Endothelial cell (in vitro differentiated cells): ENCODE results near the gene LAMTOR5. TPM values are rescaled to one million over a fixed set of nuclear protein-coding genes. Genes with fewer than 3 reads are reported as not detected.
"Not testable (repeated sequence)": the region's sequence is repeated elsewhere in the genome, so short reads cannot be mapped to it uniquely, and the experiment has no call there.

Experiments used
- DNase-seq: peaks from one replicate; pipeline ENCODE4 v3.0.0; 2021; ENCODE audit warnings: low spot score
- H3K27ac Mint-ChIP-seq: one replicate; pipeline ENCODE4 v1.8.0; 2021; ENCODE audit warnings: mixed read lengths, inconsistent platforms; ENCODE audit not compliant: unreplicated experiment
- H3K27me3 Mint-ChIP-seq: one replicate; pipeline ENCODE4 v1.8.0; 2021; ENCODE audit warnings: mild to moderate bottlenecking, moderate library complexity, mixed read lengths, inconsistent platforms; ENCODE audit not compliant: unreplicated experiment
- H3K36me3 Mint-ChIP-seq: one replicate; pipeline ENCODE4 v1.8.0; 2021; ENCODE audit warnings: mild to moderate bottlenecking, low read depth, mixed read lengths, inconsistent platforms; ENCODE audit not compliant: unreplicated experiment
- H3K4me1 Mint-ChIP-seq: one replicate; pipeline ENCODE4 v1.8.0; 2021; ENCODE audit warnings: mild to moderate bottlenecking, mixed read lengths, inconsistent platforms; ENCODE audit not compliant: unreplicated experiment
- H3K4me3 Mint-ChIP-seq: one replicate; pipeline ENCODE4 v1.8.0; 2021; ENCODE audit warnings: mild to moderate bottlenecking, mixed read lengths, inconsistent platforms; ENCODE audit not compliant: unreplicated experiment
- H3K9me3 Mint-ChIP-seq: one replicate; pipeline ENCODE4 v1.8.0; 2021; ENCODE audit warnings: mixed read lengths, inconsistent platforms; ENCODE audit not compliant: unreplicated experiment
- total RNA-seq: library from RNA; stranded (reverse); fragmentation: NEBNext Ultra II Directional; extraction: Animal tissue kit (Norgen Biotek cat#: 25700); gene quantifications from one replicate; pipeline ENCODE4 v1.2.1, GENCODE V29; 2021; ENCODE audit not compliant: unreplicated experiment
- TF ChIP-seq, protein P1 (sequence below): fragments of 200-600 bp; sonication (generic); IDR thresholded peaks from one replicate; pipeline ENCODE4 v1.5.0; 2021; ENCODE audit warnings: antibody characterized with exemption; ENCODE audit not compliant: unreplicated experiment

LAMTOR5 gene
- total RNA-seq, 1 donor from 2014 or later, result 135 TPM

DNA sequence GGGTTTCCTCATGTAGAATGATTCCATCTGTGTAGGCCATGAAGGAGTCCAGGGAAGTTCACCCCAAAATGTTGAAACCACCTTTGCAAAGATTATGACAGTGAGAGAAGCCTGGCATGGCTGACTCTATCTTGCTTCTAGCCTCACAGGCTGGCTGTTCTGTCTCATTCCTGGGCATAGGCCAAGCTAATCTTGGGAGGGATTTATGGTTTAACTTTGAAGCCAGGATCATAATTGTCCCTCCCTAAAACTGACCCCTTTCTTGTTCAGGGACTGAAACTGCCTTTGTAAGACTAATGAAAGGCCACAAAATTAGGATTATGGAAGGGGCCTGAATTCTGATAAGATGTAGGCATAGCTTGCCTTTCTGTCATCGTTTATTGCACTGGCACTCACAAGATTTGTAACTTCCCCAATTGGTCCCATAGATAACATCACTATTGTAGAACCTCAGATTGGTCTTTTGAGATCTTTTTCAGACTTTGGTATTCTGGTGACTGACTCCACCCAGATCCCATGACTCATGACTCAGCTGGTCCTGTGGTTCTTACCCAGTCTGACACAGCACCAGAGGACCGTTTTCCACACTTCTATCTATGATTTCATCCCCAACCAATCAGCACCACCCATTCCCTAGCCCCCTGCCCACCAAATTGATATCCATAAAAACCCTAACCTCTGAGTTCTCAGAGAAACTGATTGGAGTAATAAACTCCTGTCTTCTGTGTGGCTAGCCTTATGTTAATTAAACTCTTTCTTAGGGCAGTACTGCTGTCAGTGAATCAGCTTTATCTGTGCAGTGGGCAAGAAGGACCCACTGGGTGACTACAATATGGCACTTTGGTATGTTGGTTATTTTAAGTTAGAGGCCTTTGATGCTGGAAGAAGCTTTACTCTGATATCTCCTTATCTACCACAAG lies 13.6 kb upstream of the LAMTOR5 start:
- H3K4me1 Mint-ChIP-seq, result peaks cover 5% of the 10 kb centered on the region
- H3K9me3 Mint-ChIP-seq, result no peaks in the 10 kb centered on the region
- no peak for DNase-seq
- peaks cover 3% of the 10 kb centered on the region for H3K36me3 Mint-ChIP-seq
- H3K27ac Mint-ChIP-seq, result no peak overlapping the region
- H3K4me3 Mint-ChIP-seq, result no peak overlapping the region
- no peaks in the 10 kb centered on the region for H3K27me3 Mint-ChIP-seq
- TF ChIP-seq, protein P1, sequence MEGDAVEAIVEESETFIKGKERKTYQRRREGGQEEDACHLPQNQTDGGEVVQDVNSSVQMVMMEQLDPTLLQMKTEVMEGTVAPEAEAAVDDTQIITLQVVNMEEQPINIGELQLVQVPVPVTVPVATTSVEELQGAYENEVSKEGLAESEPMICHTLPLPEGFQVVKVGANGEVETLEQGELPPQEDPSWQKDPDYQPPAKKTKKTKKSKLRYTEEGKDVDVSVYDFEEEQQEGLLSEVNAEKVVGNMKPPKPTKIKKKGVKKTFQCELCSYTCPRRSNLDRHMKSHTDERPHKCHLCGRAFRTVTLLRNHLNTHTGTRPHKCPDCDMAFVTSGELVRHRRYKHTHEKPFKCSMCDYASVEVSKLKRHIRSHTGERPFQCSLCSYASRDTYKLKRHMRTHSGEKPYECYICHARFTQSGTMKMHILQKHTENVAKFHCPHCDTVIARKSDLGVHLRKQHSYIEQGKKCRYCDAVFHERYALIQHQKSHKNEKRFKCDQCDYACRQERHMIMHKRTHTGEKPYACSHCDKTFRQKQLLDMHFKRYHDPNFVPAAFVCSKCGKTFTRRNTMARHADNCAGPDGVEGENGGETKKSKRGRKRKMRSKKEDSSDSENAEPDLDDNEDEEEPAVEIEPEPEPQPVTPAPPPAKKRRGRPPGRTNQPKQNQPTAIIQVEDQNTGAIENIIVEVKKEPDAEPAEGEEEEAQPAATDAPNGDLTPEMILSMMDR, result no peak

- H3K27me3 Mint-ChIP-seq, result no peaks in the 10 kb centered on the region
- peaks cover 3% of the 10 kb centered on the region for H3K36me3 Mint-ChIP-seq
- TF ChIP-seq, protein P1, result no peak
- no peak for DNase-seq
- no peak overlapping the region for H3K27ac Mint-ChIP-seq
- no peaks in the 10 kb centered on the region for H3K4me1 Mint-ChIP-seq
- no peaks in the 10 kb centered on the region for H3K9me3 Mint-ChIP-seq
- no peak overlapping the region for H3K4me3 Mint-ChIP-seq
Observed at GRCh38 chr1:110420023-110420662, 12.6 kb upstream of the LAMTOR5 start.

GRCh38 chr1:110418729-110419128 lies 11.2 kb upstream of the LAMTOR5 start:
- Mint-ChIP-seq H3K36me3 (peaks cover 3% of the 10 kb centered on the region), H3K4me3 (no peak overlapping the region), H3K9me3 (no peaks in the 10 kb centered on the region), H3K4me1 (no peaks in the 10 kb centered on the region), H3K27me3 (no peaks in the 10 kb centered on the region), H3K27ac (no peak overlapping the region)
- TF ChIP-seq, protein P1, result no peak
- DNase-seq, result no peak

- not testable (repeated sequence) for H3K36me3 Mint-ChIP-seq, H3K9me3 Mint-ChIP-seq, H3K27me3 Mint-ChIP-seq, H3K27ac Mint-ChIP-seq, DNase-seq, H3K4me3 Mint-ChIP-seq, H3K4me1 Mint-ChIP-seq
Observed at GRCh38 chr1:110413045-110413444, 5.6 kb upstream of the LAMTOR5 start.

DNA sequence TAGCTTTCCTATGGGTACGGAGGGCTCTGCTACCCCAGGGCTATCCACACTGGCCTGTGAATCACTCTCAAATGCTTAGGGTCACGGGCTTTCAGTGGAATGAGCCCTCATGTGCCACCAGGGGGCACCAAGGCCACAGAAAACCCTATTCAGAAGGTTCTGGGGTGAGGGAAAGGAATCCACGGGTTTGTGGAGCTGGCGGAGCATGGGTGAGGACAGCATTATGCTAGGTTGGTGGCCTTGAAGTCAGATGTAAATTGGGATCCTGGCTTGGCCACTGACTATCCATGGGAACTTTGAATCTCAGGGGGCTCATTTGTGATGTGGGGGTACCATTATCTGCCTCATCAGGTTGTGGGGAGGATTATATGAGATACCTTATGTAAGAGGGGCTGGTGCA lies 5.1 kb upstream of the LAMTOR5 start:
- TF ChIP-seq, protein P1, result peak; percentile 73
- Mint-ChIP-seq H3K4me1 (peaks cover 9% of the 10 kb centered on the region), H3K27ac (no peak overlapping the region), H3K36me3 (no peaks in the 10 kb centered on the region), H3K4me3 (no peak overlapping the region), H3K9me3 (no peaks in the 10 kb centered on the region), H3K27me3 (no peaks in the 10 kb centered on the region)
- peak; percentile 83 for DNase-seq
